IMR-90 (cell line): ENCODE measurements around the gene TIMM9.

ENCODE experiments used
- BHLHE40 ChIP-seq: fragments of 150-350 bp; IDR thresholded peaks from 2 replicates; pipeline ENCODE4 v1.6.1; 2016; ENCODE audit warnings: mild to moderate bottlenecking, low read depth, low read length
- CEBPB ChIP-seq: IDR thresholded peaks from 2 replicates; pipeline ENCODE4 v1.6.1; 2012; ENCODE audit warnings: low read depth, low read length, improper control_type of control experiment
- CHD1 ChIP-seq: IDR thresholded peaks from 2 replicates; pipeline ENCODE4 v1.6.1; 2012; ENCODE audit warnings: low read depth, low read length, improper control_type of control experiment
- CTCF ChIP-seq: conservative IDR thresholded peaks from 2 replicates; pipeline ENCODE4 v1.5.1; 2012; ENCODE audit warnings: mild to moderate bottlenecking, low read depth, low read length, improper control_type of control experiment
- FOS ChIP-seq: fragments of 150-350 bp; IDR thresholded peaks from 2 replicates; pipeline ENCODE4 v1.6.1; 2016; ENCODE audit warnings: low read depth, low read length
- MXI1 ChIP-seq: IDR thresholded peaks from 2 replicates; pipeline ENCODE4 v1.6.1; 2012; ENCODE audit warnings: low read depth, mild to moderate bottlenecking, low read length, moderate library complexity, borderline replicate concordance
- NFE2L2 ChIP-seq: fragments of 150-350 bp; IDR thresholded peaks from 2 replicates; pipeline ENCODE4 v1.6.1; 2016; ENCODE audit warnings: low read depth, mild to moderate bottlenecking, low read length
- POLR2A ChIP-seq: IDR thresholded peaks from 2 replicates; pipeline ENCODE4 v1.6.1; 2012; ENCODE audit warnings: mild to moderate bottlenecking, low read depth, low read length
- RAD21 ChIP-seq: IDR thresholded peaks from 2 replicates; pipeline ENCODE4 v1.6.1; 2012; ENCODE audit warnings: low read length, improper control_type of control experiment
- RCOR1 ChIP-seq: IDR thresholded peaks from 2 replicates; pipeline ENCODE4 v1.6.1; 2012; ENCODE audit warnings: mild to moderate bottlenecking, low read length, improper control_type of control experiment; ENCODE audit not compliant: insufficient replicate concordance
- RFX5 ChIP-seq: IDR thresholded peaks from 2 replicates; pipeline ENCODE4 v1.8.0; 2012; ENCODE audit warnings: low read depth, mild to moderate bottlenecking, low read length, moderate library complexity
- SMC3 ChIP-seq: fragments of 150-350 bp; IDR thresholded peaks from 2 replicates; pipeline ENCODE4 v1.6.1; 2016; ENCODE audit warnings: low read depth, mild to moderate bottlenecking, antibody characterized with exemption, low read length, moderate library complexity
- TF ChIP-seq, protein P1 (sequence below): fragments of 150-350 bp; IDR thresholded peaks from 2 replicates; pipeline ENCODE4 v1.6.1; 2017; ENCODE audit warnings: mild to moderate bottlenecking, antibody characterized with exemption, low read length, low read depth

DNA sequence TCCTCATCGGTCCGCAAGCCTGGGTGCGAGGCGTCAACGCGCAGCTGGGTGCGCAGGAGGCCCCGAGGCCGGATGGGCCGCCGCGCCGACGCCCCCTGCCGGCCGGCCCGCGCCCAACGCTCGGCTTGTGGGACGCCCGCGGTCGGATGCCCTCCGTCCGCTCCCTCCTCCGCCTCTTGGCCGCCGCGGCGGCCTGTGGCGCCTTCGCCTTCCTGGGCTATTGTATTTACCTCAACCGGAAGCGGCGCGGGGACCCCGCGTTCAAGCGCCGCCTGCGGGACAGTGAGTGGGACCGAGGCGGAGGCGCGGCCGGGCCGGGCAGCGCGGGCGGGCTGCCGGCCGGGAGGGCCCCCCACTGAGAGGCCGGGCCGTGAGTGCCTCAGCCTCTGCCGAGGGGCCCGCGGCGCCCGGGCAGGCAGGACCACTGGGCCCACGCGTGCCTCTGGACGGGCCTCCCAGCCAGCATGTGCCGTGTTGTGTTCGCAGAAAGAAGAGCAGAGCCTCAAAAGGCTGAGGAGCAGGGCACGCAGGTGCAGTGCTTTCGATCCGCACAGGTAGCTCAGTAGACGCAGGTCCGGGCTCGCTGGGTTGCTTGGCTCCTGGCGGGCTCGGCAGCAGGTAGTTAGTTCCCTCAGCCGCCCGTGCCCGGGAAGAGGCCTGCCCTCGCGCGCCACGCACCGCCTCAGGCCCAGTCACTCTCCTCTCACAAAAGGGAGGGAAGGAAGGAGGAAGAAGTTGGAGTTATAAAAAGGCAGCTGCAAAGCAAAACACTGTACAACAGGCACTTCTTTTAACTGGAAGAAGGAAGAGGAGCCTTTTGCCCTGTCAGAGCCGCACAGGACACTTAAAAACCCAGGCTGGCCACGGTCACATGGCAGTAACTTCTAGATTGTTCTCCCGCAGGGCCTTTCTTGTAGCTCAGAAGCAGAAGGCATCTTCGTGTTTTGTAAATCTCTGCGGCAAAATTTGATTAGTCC lies 31.2 kb downstream of the TIMM9 start, which contains the start of gene TOMM20L:
- TF ChIP-seq POLR2A, result no peak
- TF ChIP-seq CEBPB, result no peak
- peak; percentile 81 for TF ChIP-seq CTCF
- TF ChIP-seq BHLHE40, result no peak
- TF ChIP-seq CHD1, result no peak
- peak; percentile 44 for TF ChIP-seq RAD21
- no peak for TF ChIP-seq RFX5
- peak; percentile 58 for TF ChIP-seq RCOR1
- TF ChIP-seq FOS, result no peak
- TF ChIP-seq NFE2L2, result no peak
- no peak for TF ChIP-seq MXI1
- TF ChIP-seq, protein P1, sequence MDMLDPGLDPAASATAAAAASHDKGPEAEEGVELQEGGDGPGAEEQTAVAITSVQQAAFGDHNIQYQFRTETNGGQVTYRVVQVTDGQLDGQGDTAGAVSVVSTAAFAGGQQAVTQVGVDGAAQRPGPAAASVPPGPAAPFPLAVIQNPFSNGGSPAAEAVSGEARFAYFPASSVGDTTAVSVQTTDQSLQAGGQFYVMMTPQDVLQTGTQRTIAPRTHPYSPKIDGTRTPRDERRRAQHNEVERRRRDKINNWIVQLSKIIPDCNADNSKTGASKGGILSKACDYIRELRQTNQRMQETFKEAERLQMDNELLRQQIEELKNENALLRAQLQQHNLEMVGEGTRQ, result no peak
- peak; percentile 20; the same call in 1 of the 2 replicates for TF ChIP-seq SMC3
